NOMO-1 treated with dmso at 0.1 percent for 144 hours (cell line): ENCODE results near the gene PCDH9.

Source experiments
- DNase-seq: peaks from one replicate; lab custom pipeline; 2025; ENCODE audit not compliant: unreplicated experiment; lab: John Stamatoyannopoulos, UW

Gene PCDH9

DNA sequence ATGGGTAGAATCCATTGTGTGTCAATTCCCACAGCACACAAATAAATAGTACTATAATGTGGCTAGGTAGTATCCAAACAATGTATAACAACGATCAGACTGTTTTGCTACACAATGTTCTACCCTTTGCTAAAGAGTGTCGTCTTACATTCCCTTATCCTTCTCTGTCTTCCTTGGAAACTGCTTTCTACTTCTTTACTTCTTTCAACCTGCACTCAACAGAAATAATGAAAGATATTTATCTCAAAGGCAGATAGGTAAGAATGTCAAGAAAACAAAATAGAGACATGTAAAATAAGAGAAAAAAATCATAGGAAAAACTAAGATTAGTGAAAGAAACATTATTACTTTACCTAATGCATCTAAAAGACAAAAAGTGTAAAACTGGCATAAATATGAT, 814.7 kb downstream of the PCDH9 start:
- no peak for DNase-seq

DNA sequence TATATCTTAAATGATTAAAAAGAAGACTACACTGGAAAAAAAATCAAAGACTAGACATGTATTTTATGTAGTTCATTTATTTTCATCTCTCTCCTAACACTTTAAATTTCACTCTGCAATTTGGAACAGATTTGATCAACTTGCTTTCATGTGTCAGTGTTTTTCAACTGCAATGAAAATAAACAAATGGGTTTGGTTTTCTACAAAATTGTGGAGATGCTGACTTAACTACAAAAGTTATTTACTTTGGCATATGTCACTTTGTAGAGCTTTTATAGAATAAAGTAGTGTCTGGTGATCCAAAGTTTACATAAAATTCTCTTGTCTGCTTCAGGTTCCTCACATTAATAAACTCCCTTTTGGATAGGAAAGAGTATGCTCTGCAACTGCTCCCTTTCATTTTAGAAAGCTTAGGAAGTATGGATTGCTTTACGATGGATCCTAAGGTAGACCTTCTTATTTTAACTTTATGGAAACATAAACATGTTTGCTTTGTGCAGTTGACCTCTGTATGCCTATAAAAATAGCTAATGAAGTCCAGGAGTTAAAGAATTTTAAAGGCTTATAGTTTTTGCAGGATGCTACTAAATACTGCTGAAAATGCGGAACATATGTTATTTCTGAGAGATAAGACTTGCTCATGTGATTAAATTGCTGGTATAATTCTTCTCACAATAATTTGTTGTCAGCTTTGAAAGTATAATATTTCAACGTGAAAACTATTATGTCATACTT, 815.9 kb downstream of the PCDH9 start:
- no peak for DNase-seq

DNA sequence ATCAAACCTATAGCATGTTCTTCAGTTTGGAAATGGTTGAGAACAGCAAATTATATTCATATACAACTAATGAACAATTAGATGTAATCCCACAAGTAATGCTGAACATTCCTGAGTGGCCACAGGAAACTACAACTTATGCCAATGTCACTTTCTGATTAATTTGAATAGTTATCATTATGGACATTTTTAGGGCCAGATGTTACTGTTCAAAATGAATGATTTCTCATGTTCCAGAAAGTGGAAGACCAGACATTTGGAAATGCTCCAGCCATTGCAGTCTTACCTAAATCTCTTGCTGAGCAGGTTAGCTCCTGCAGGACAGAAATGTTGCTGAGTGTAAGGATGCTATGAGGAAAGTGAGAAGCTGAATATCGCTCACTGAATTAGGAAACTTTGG, 819.8 kb downstream of the PCDH9 start:
- DNase-seq = no peak

DNA sequence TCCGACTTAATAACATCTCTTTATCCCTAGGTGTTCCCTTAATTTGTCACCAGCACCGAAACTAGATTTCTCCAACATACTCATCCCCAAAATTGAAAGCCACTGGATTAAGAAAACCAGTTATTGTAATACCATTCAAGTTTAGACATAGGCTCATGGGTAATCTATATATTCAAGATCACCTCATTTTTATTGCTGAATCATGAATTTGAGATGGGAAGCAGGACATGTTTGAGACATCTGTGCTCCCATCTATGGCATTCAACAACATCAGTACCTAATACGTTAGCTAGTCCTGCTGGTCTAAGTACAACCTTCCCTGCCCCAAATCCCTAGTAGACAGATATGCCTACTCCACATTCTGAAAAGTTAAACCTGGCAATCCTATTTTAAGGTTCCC, 820.6 kb downstream of the PCDH9 start:
- no peak for DNase-seq

DNA sequence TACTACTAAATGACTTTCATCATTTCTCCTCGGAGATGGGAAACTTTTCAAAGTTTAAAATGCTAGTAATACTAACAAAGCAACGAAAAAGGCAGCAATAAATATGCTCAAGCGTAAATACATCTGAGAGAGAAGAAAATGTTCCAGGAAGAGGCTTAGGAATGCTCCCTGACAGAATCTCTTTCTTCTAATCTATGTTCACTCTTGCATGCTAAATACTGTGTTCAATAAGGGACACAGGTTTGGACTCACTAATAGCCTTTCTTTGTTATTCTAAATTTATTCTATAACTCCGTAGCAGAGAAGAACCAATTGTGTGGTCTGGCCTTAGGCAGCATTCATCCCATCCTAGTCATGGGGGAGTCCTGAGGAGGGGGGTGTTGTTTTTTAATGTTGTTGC, 823.0 kb downstream of the PCDH9 start:
- no peak for DNase-seq

DNA sequence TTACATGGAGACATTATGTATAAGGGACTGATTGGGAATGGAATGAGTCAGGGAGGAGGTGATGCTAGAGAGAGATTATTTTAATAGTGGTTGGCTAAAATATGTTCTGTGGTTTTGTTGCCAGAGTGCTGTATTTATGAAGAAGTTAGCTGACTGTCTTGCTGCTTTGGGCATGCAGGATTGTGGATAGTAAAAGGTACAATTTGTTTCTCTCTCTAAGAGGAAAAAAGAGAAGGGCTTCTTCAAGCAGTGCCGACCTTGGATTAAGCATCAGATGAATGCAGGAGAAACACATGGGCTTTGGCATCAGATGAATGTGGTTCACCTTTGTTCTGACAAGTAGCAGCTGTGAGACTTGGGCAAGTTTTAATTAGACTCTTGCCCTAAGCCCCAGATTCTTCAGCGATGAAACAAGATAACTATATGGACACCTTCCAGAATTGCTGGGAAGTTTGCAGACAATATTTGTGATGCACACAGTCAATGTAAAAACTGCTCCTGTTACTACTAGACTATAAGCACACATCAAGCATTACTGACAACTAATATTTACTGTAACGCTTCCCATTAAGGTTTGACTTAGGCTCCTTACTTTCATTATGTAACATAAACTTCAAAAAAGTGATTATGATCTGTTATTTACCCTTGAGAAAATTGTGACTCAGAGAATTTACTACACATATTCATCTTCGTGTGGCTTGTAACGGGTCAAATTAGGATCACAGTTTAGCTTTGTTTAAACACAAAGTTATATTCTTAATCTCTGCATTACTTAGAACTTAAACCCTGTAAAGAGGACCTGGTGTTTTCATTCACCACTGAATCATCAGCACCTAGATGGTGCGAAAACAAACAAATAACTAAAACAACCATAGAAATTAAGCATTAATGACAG, 824.0 kb downstream of the PCDH9 start:
- no peak for DNase-seq

DNA sequence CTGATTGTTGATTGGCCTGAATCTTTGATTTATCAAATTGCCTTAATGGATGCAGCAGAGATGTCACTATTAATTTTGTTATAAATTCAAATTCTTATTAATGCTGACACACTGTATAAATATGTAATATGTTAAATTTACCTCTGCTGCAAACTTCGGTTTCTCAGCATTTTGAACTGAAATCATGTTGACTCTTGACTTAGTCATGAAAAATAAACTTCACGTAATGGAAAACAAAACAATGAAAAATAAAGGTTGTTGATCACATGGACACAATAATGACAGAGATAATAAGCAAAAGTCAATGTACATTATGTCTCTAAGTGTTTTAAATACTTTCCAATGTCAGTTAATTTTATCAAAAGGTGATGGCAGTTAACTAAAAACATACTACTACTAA, 827.6 kb downstream of the PCDH9 start:
- DNase-seq = no peak

DNA sequence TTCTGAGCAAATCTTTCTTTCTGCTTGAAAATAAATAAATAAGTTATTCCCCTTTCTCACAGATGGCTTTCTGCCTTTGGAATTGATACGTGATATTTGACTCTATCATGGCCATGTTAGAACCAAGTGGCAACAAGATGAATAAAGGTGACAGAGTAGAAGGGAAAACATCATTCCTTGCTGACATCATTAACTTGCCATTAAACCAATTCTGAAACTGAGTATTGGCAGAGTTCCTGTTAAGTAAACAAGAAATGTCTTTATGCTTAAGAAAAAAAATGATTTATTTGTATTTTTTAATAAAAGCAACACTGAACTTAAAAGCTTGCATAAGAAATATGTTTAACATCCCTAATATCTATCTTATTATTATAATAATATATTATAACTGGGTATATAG, 828.1 kb downstream of the PCDH9 start:
- no peak for DNase-seq

DNA sequence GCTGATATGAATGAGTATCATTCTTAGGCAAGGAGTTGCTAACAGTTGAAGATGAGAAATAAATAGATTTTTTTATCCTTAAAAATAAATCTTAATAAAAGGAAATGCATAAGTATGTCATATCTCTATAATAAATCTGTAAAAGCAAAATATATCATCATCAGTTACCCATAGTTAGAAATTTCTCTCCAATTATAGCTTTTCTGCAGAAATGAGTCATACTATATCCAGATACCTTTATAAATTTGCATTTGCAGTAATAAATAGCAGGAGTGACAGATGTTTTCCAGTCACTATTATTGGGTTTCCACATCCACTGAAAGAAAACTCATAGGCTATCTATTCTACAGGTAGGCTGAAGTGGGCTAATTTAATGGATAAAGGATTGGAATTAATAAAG, 829.8 kb downstream of the PCDH9 start:
- no peak for DNase-seq

DNA sequence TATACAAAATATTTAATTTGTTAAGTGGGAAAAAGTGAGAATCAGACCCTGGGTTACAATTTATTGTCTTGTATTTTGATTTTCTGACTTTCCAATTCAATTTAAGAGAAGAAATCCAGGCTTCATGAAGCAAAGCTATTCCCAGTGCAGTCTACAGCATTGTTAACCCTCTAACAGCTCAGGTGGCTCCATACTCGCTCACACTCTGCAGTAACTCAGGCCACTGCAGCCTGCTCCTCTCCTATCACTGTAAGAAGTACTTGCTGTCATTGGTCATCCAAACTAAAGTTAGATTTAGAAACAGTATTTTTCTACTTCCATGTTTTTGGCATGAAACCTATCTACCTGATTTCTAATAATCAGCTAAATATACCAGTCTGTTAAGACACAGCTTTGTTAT, 830.3 kb downstream of the PCDH9 start:
- DNase-seq = no peak

DNA sequence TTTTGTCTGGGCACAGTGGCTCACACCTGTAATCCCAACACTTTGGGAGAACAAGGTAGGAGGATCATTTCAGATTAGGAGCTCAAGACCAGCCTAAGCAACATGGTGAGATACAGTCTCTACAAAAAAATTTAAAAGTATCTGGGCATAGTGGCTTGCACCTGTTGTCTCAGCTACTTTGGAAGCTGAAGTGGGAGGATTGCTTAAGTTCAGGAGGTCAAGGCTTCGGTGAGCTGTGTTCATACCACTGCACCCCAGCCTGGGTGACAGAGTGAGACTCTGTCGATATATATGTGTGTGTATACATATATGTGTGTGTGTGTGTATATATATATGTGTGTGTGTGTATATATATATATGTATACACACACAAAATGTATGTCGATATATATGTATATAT, 833.0 kb downstream of the PCDH9 start:
- no peak for DNase-seq

DNA sequence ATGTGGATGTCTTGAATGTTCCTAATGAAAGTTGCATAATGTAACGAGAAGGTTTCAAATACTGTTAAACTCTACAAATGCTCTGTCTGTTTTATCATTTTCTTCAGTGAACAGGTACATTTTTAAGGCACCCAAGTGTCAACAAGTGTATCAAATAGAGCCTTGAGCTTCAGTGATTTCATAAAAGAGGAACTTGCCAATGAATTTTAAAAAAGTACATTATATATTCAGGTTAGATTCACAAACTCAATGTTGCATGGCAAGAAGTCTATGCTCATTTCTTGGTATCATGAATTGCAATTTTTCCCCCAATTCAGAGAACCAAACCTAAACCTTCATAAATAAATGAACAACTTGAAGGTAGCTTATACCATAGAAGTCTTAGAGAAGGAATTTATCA, 838.8 kb downstream of the PCDH9 start:
- DNase-seq = no peak

DNA sequence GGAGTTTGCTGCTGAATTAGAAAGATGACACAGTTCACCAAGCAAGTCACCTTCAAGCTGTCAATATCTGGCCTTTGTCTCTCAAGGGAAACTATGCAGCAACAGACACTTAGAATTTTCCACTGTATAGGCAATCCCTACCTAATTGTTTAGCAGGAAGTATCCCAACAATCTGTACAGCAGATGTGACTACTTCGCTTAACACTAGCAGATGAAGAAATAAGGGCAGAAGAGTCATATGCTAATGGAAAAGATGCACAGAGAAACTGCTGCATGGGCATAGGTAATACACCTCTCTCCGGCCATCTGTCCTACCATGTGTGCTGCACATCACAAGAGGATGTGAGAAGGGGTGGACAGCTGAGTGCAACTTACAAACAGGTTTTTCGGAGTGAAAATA, 851.2 kb downstream of the PCDH9 start:
- no peak for DNase-seq

DNA sequence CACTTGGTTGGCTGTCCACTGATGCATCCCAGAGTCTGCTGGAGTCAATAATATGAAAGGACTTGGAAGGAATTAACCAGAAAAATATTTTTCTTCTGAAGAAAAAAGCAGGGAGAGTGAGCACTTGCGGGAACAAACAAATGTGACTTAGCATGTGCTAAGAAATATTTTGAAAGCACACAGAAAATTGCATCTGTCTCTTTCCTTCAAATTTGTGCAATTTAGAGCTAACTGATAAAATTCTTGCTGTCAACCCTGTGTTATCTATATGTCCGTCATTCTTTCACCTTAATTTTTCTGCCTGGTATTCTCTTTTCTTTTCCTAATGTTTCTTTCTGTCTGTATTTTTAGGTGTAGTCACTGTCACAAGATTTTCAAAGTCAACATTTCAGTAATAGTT, 852.6 kb downstream of the PCDH9 start:
- DNase-seq = no peak

DNA sequence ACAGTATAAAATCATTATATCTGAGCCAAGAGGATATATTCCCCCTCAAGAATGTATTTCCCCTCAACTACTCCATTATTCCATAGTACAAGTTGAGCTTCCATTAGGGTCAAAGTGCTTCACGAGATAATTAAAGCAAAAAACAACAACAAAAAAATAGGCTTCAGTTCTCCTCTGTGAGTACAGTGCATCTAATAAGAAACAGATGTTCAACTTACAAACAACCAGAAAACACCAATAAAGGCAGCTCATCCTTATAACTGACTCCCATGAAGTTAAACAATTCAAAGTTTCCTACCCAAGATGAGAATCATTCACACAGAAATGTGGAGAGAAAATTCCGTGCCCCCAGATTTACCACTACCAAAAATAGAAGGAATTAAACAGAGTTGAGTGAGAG, 854.4 kb downstream of the PCDH9 start:
- no peak for DNase-seq

DNA sequence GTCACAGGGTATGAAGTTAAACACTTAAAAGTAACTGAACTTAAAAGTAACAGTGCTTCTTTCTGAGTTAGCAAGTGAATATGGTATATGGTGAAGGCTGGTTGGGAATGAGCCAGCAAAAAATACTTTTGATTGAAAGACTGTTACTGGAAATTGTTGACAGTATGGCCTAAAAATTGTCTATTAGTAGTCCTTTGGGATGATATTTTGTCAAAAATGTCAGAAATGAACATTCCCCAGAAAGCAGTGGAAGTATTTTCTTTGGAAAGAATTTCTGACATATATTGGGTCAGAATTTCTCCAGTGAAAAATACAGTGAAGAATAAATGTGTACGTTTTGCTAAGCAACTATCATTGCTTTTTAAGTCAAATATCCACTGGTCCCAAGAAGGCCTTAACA, 860.5 kb downstream of the PCDH9 start:
- DNase-seq = no peak

DNA sequence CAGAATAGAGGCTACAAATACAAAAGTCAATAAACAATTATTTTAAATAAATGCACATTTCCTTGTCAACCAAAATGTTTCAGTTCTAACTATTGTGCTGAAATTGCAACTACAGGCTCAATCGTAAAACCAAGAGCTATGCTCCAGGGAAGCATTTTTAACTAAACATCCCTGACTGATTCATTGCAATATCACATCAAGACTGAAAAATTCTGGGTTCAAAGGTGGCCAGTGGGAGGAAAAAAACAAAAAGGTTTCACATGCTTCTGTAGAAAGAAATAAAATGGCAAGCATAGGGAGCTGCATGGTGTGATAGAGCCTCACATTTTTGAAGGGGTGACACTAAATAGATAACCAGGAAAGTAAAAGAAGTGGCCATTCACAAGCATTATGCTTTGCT, 862.8 kb downstream of the PCDH9 start:
- no peak for DNase-seq

DNA sequence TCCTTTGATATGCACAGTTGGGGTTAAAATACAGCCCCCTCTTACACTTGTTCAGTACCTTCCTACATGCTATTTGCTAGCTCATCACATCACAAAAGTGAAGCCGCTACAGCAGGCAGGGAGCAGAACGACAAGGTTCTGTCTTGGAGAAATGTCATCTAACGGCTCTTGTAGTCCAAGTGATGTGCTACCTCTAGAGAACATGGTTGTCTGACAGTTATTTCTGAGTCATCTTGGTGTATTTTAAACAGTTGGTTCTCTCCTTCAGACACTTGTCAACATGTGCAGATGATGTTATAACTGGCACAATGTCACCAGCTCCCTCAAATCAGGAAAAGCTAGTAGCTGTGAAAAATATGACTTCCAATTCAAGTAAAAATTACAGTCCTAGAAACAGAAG, 865.0 kb downstream of the PCDH9 start:
- no peak for DNase-seq

DNA sequence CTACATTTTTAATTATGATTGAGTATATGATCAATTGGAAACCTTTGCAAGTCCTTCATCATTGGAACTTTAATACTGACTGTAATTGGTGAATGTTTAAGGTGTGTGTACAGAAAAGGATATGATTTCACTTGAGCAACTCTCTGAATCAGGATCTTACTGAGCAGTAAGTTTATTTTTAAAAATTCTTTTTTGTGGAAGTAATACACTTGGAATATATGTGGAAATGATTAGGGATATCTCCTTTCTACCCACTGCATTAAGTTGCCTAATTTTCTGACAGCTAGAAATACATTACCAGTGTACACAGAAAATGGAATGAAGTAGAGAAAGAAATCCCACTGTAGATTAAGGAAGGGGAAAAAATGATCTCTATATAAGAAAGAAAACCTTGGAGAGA, 865.8 kb downstream of the PCDH9 start:
- DNase-seq = no peak

DNA sequence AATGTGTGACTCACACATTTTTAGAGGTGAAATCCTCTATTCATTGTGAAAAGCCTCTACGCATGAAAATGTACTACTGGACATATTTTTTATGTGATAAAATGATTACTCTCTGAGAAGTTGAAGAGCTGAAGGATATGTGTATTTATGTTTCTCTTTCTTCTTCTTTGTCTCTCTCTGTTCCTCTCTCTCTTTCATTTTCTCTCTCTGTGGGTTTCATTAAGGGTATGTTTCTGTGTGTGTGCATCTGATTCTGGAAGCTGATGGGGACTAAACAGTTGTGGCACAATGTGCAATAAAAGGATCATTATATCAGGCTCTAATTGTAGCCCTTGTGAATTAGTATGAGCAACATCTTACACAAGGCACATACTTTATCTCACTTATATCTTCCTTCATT, 867.7 kb downstream of the PCDH9 start:
- DNase-seq = no peak

DNA sequence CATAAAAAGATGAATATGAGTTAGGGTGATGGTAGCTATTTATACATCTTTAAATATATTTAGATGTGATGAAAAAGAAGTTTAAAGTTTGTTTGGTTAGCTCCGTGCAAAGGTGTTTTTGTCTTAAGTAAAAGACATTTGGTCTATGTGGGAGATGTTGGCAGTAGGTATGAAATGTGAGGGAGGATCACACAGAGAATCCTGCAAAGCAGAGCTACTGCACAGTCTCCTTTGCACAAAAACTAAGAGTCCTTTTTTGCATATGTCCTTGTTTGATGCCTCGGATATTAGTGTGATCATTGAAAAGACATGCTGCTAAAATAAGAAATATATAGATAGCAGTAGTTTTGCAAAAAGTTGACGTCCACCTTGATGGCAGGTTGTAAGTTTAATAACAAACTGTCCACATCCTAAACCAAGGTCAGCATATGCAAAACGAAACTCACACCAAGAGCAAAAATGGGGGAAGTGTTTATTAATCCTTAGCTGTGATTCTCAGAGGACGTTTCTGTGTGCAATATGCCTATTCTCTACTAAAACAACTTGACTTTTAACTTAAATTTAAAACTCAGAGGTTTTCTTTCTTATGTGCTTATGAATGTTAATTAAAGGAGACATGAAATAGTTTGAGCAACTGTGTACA, 870.1 kb downstream of the PCDH9 start:
- no peak for DNase-seq

DNA sequence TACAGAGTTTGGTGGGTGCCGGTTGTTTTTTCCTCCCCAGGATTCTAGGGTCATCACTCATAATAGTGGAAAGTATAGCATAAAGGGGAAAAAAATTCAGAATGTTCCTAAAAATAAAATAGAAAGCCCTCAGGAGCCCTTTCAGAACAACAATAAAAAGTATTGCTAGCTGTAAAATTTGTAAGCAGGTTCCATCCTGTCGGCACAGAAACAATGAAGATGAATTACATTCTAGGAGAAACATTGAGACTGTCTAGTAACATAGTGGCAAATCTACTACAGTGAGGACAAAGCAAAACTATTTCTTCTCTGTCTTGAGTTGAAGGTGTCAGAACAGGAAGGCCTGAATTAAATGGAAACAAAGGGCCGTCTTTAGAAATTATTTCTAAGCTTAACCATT, 870.7 kb downstream of the PCDH9 start:
- no peak for DNase-seq
